Endothelial cell of umbilical vein (primary cell): ENCODE data around the gene ZNF106. TPM values are rescaled to one million over a fixed set of nuclear protein-coding genes. Genes with fewer than 3 reads are reported as not detected.

Experiments
- BruUV-seq: library from RNA; stranded (reverse); fragments of 400-500 nt; replicated peaks from 2 replicates; lab custom pipeline; 2021; lab: Mats Ljungman, UMichigan
- CTCF ChIA-PET: fragments of 300-600, 350-600 bp; sonication (Branson Sonifier 250); formaldehyde crosslinking; loops from one replicate; lab custom pipeline; 2021; ENCODE audit warnings: antibody characterized with exemption, inconsistent platforms; lab: Charles Lee
- POLR2A ChIA-PET: fragments of 300-600, 350-600 bp; sonication (Branson Sonifier 250); formaldehyde crosslinking; loops from one replicate; lab custom pipeline; 2021; ENCODE audit warnings: antibody characterized with exemption, inconsistent platforms; lab: Charles Lee
- DNase-seq: peaks from one replicate; pipeline ENCODE4 v3.0.0-alpha.2; 2011; ENCODE audit warnings: low read depth, low spot score
- FAIRE-seq: peaks from 2 replicates; lab custom pipeline; 2011; peaks lifted over from hg19 to GRCh38; lab: Jason Lieb, UNC
- H2AFZ ChIP-seq: 2 replicates; pipeline ENCODE4 v1.6.0; 2012; ENCODE audit warnings: low read depth, low read length, control low read depth, inconsistent platforms
- H3K27ac ChIP-seq: 2 replicates; pipeline ENCODE4 v1.5.1; 2011; ENCODE audit warnings: low read depth, mild to moderate bottlenecking, control low read depth, low read length, moderate library complexity; ENCODE audit not compliant: insufficient read depth
- H3K27me3 ChIP-seq, 2 experiments: 2 replicates each; pipeline versions ENCODE4 v1.6.0 to v1.6.1; 2011; ENCODE audit warnings: low read length in 2 of 2, mixed read lengths in 1 of 2; ENCODE audit not compliant: control insufficient read depth in 2 of 2, insufficient read depth in 2 of 2
- H3K36me3 ChIP-seq, 2 experiments: 2 replicates in 1 of 2; 3 replicates in 1 of 2; pipeline ENCODE4 v1.5.1; 2011; ENCODE audit warnings: low read length in 2 of 2, mild to moderate bottlenecking in 1 of 2, moderate library complexity in 1 of 2; ENCODE audit not compliant: control insufficient read depth in 2 of 2, insufficient read depth in 2 of 2; ENCODE audit errors: extremely low read depth in 1 of 2
- H3K4me1 ChIP-seq: 3 replicates; pipeline ENCODE4 v1.5.1; 2011; ENCODE audit warnings: mild to moderate bottlenecking, low read length; ENCODE audit not compliant: control insufficient read depth, insufficient read depth; ENCODE audit errors: extremely low read depth
- H3K4me2 ChIP-seq: 2 replicates; pipeline ENCODE4 v1.6.1; 2011; ENCODE audit warnings: low read length, control low read depth, mixed read lengths; ENCODE audit not compliant: insufficient read depth
- H3K4me3 ChIP-seq, 3 experiments: fragments of 200-600 bp in 1 of 3; sonication (generic), shearing (Covaris generic) in 1 of 3; replicated peaks in 1 of 3; 2 replicates each; pipeline ENCODE4 v1.5.1; 2011 to 2016; ENCODE audit warnings: control low read depth in 3 of 3, low read length in 3 of 3, mild to moderate bottlenecking in 2 of 3, inconsistent platforms in 1 of 3, low read depth in 1 of 3, moderate library complexity in 1 of 3; ENCODE audit not compliant: insufficient read depth in 1 of 3
- H3K79me2 ChIP-seq: 2 replicates; pipeline ENCODE4 v1.6.0; 2012; ENCODE audit warnings: low read length, inconsistent platforms; ENCODE audit not compliant: control insufficient read depth, insufficient read depth
- H3K9ac ChIP-seq: replicated peaks from 2 replicates; pipeline ENCODE3; 2011; ENCODE audit warnings: low read length, control low read depth; ENCODE audit not compliant: insufficient read depth; ENCODE audit errors: extremely low read depth
- H3K9me1 ChIP-seq: replicated peaks from 3 replicates; pipeline ENCODE4 v1.6.0; 2011; ENCODE audit warnings: mild to moderate bottlenecking, low read length; ENCODE audit not compliant: control insufficient read depth, insufficient read depth; ENCODE audit errors: extremely low read depth
- H3K9me3 ChIP-seq: replicated peaks from 2 replicates; pipeline ENCODE4 v1.5.1; 2012; ENCODE audit warnings: low read length, inconsistent platforms; ENCODE audit not compliant: control insufficient read depth, insufficient read depth
- H4K20me1 ChIP-seq: replicated peaks from 2 replicates; pipeline ENCODE3; 2011; ENCODE audit warnings: mild to moderate bottlenecking, low read length; ENCODE audit not compliant: control insufficient read depth, insufficient read depth; ENCODE audit errors: extremely low read depth
- CTCF ChIP-seq, 2 donors: IDR thresholded peaks; 1 replicate in 1 of 2; 2 replicates in 1 of 2; pipeline ENCODE4 v1.5.1; 2011; ENCODE audit warnings: low read length in 2 of 2, mild to moderate bottlenecking in 2 of 2, moderate library complexity in 2 of 2, control low read depth in 1 of 2, inconsistent platforms in 1 of 2, low read depth in 1 of 2; ENCODE audit not compliant: insufficient read depth in 1 of 2; ENCODE audit errors: extremely low read depth in 1 of 2
- EZH2 ChIP-seq: IDR thresholded peaks from 2 replicates; pipeline ENCODE4 v1.6.1; 2012; ENCODE audit warnings: borderline replicate concordance, low read depth, mild to moderate bottlenecking, moderate library complexity, low read length, inconsistent platforms; ENCODE audit not compliant: severe bottlenecking
- FOS ChIP-seq: IDR thresholded peaks from 2 replicates; pipeline ENCODE4 v1.6.1; 2011; ENCODE audit warnings: mild to moderate bottlenecking, low read length, moderate library complexity, borderline replicate concordance; ENCODE audit not compliant: insufficient read depth
- GATA2 ChIP-seq: IDR thresholded peaks from 2 replicates; pipeline ENCODE4 v1.7.0; 2011; ENCODE audit warnings: low read depth, mild to moderate bottlenecking, moderate library complexity, mixed read lengths, low read length; ENCODE audit not compliant: insufficient read length, insufficient read depth
- JUN ChIP-seq: IDR thresholded peaks from 2 replicates; pipeline ENCODE4 v1.6.1; 2011; ENCODE audit warnings: borderline replicate concordance, low read depth; ENCODE audit not compliant: insufficient read length, insufficient read depth
- MAX ChIP-seq: IDR thresholded peaks from 2 replicates; pipeline ENCODE4 v1.6.1; 2011; ENCODE audit not compliant: insufficient read depth, insufficient read length
- MYC ChIP-seq: IDR thresholded peaks from one replicate; pipeline ENCODE4 v1.6.1; 2011; ENCODE audit warnings: mild to moderate bottlenecking, low read depth, low read length
- POLR2A ChIP-seq: IDR thresholded peaks from 2 replicates; pipeline ENCODE4 v1.6.1; 2012; ENCODE audit warnings: low read depth, mild to moderate bottlenecking, control low read depth, low read length
- POLR2AphosphoS5 ChIP-seq: IDR thresholded peaks from 2 replicates; pipeline ENCODE4 v1.6.1; 2012; ENCODE audit warnings: low read depth, mild to moderate bottlenecking, control low read depth, low read length, moderate library complexity; ENCODE audit not compliant: insufficient read depth
- dilution Hi-C: fragments of 300-500 bp; cut with MboI; formaldehyde crosslinking; loops from one replicate; pipeline ENCODE4 v1.15.0; 2019; ENCODE audit warnings: low sequenced_read_pairs; ENCODE audit not compliant: extremely low pct_ligation_motif_present
- intact Hi-C: fragments of 100-400 bp; cut with micrococcal nuclease; formaldehyde crosslinking; loops from one replicate; pipeline ENCODE4 v1.10.0; 2022
- polyA plus RNA-seq, 4 experiments: library from polyadenylated mRNA; depleted of rRNA in 3 of 4; stranded (reverse) in 3 of 4; unstranded in 1 of 4; fragments of >200 nt; gene quantifications; 2 replicates each; pipeline versions ENCODE4 v1.2.1 to v1.2.3, GENCODE V29; 2011 to 2012; ENCODE audit warnings: missing spikeins in 1 of 4
- total RNA-seq: library from RNA; stranded (reverse); gene quantifications from 2 replicates; pipeline ENCODE4 v1.2.3, GENCODE V29; 2021

ZNF106 gene
- total and polyA plus RNA-seq, 2 donors (not counting 3 experiments of a cell fraction or from before 2014, with no cell fraction given), result 18.9 to 53.5 TPM

GRCh38 chr15:42503825-42504224, 12.9 kb upstream of the ZNF106 start:
- no peak overlapping the region for H2AFZ ChIP-seq
- H3K27me3 ChIP-seq, result no peaks in the 10 kb centered on the region
- H3K79me2 ChIP-seq, result peaks cover 89% of the 10 kb centered on the region
- no peak overlapping the region for H3K4me3 ChIP-seq
- TF ChIP-seq CTCF (IDR thresholded peaks at IDR 0.05; ENCODE audit: extremely low read depth in 1 of 2, insufficient read depth in 1 of 2, low read depth in 1 of 2, low read length in 2 of 2), result no peak
- TF ChIP-seq POLR2AphosphoS5, result no peak
- no peak for TF ChIP-seq EZH2
- no peak for TF ChIP-seq POLR2A
- TF ChIP-seq MYC, result no peak
- TF ChIP-seq JUN, result no peak
- TF ChIP-seq GATA2, result no peak
- TF ChIP-seq MAX, result no peak
- no peak for TF ChIP-seq FOS
- FAIRE-seq (no peak), DNase-seq (no peak)
- CTCF ChIA-PET, result interaction anchor here (1.2 kb wide), 1 partner anchor 13 kb away, joined by 3 read pairs; no protein-coding TSS in a partner anchor
- dilution Hi-C loops (no loop called here), intact Hi-C loops (no loop called here)
- H3K4me2 ChIP-seq, result no peak overlapping the region
- POLR2A ChIA-PET, result no interaction called here
- no peaks in the 10 kb centered on the region for H3K9me3 ChIP-seq
- H3K4me1 ChIP-seq, result peaks cover 36% of the 10 kb centered on the region
- no peaks in the 10 kb centered on the region for H3K9me1 ChIP-seq
- no TSS peak for BruUV-seq
- H3K27ac ChIP-seq, result no peak overlapping the region
- H3K36me3 ChIP-seq, result no peaks in the 10 kb centered on the region
- no peak overlapping the region for H3K9ac ChIP-seq
- H4K20me1 ChIP-seq, result no peaks in the 10 kb centered on the region
